HepG2 (cell line): ENCODE results near the gene C4B. TPM values are rescaled to one million over a fixed set of nuclear protein-coding genes. Genes with fewer than 3 reads are reported as not detected.
"Not testable (repeated sequence)": the region's sequence is repeated elsewhere in the genome, so short reads cannot be mapped to it uniquely, and the experiment has no call there.

Source experiments
- ATAC-seq: fragments of 200-7000 bp; cut with Tn5 transposase; 3 replicates; pipeline ENCODE4 v1.9.1; 2020; ENCODE audit warnings: mild to moderate bottlenecking, moderate library complexity
- BruUV-seq: library from RNA; stranded (reverse); fragments of 400-500 nt; replicated peaks from 2 replicates; lab custom pipeline; 2021; lab: Mats Ljungman, UMichigan
- CTCF ChIA-PET: fragments of 300-600 bp; formaldehyde crosslinking; extraction: SDS; loops from one replicate; lab custom pipeline; 2021; ENCODE audit warnings: low total read pairs, inconsistent platforms, low intra/inter-chr PET ratio; lab: Yijun Ruan, JAX
- POLR2A ChIA-PET: fragments of 350-600 bp; sonication (Branson Sonifier 250); formaldehyde crosslinking; loops from one replicate; lab custom pipeline; 2020; ENCODE audit warnings: antibody characterized with exemption, inconsistent platforms; lab: Yijun Ruan, JAX
- DNase-seq: peaks from one replicate; pipeline ENCODE4 v3.0.0-alpha.2; 2015; ENCODE audit warnings: low spot score
- FAIRE-seq: peaks from 3 replicates; lab custom pipeline; 2011; peaks lifted over from hg19 to GRCh38; lab: Jason Lieb, UNC
- H2AFZ ChIP-seq: one replicate; pipeline ENCODE4 v1.6.1; 2011; ENCODE audit warnings: low read length, inconsistent platforms
- H3K27ac ChIP-seq: fragments of 300-600 bp; 3 replicates; pipeline ENCODE4 v1.8.0; 2011; ENCODE audit warnings: mixed run types, mild to moderate bottlenecking, mixed read lengths, low read length, inconsistent platforms; ENCODE audit not compliant: insufficient read depth; ENCODE audit errors: extremely low read length
- H3K27me3 ChIP-seq, 2 experiments: fragments of 200-600 bp in 1 of 2; 2 replicates in 1 of 2; 3 replicates in 1 of 2; pipeline versions ENCODE4 v1.6.0 to v1.8.0; 2011; ENCODE audit warnings: low read length in 2 of 2, mild to moderate bottlenecking in 2 of 2, moderate library complexity in 2 of 2, inconsistent platforms in 1 of 2; ENCODE audit not compliant: insufficient read depth in 2 of 2, control insufficient read depth in 1 of 2
- H3K36me3 ChIP-seq, 2 experiments: fragments of 200-600 bp in 1 of 2; replicated peaks in 1 of 2; 2 replicates in 1 of 2; 3 replicates in 1 of 2; pipeline versions ENCODE4 v1.5.1 to v1.8.0; 2011; ENCODE audit warnings: low read length in 2 of 2, inconsistent platforms in 1 of 2; ENCODE audit not compliant: insufficient read depth in 2 of 2, control insufficient read depth in 1 of 2
- H3K4me1 ChIP-seq: 2 replicates; pipeline ENCODE4 v1.5.1; 2012; ENCODE audit warnings: low read length, inconsistent platforms; ENCODE audit not compliant: insufficient read depth
- H3K4me2 ChIP-seq: 2 replicates; pipeline ENCODE4 v1.6.0; 2011; ENCODE audit warnings: low read depth, low read length, inconsistent platforms
- H3K4me3 ChIP-seq, 3 experiments: fragments of 200-600 bp in 1 of 3; sonication (generic), shearing (Covaris generic) in 1 of 3; replicated peaks in 1 of 3; 2 replicates each; pipeline ENCODE4 v1.5.1; 2011 to 2016; ENCODE audit warnings: low read length in 3 of 3, inconsistent platforms in 2 of 3, low read depth in 2 of 3, mild to moderate bottlenecking in 2 of 3, control low read depth in 1 of 3, mixed read lengths in 1 of 3; ENCODE audit not compliant: insufficient read depth in 1 of 3
- H3K79me2 ChIP-seq: one replicate; pipeline ENCODE4 v1.6.1; 2011; ENCODE audit warnings: low read length, inconsistent platforms; ENCODE audit not compliant: insufficient read depth
- H3K9ac ChIP-seq: 2 replicates; pipeline ENCODE4 v1.6.0; 2011; ENCODE audit warnings: mild to moderate bottlenecking, low read depth, low read length, inconsistent platforms; ENCODE audit not compliant: insufficient read depth
- H3K9me3 ChIP-seq: 2 replicates; pipeline ENCODE4 v1.5.1; 2012; ENCODE audit warnings: mild to moderate bottlenecking, low read length
- H4K20me1 ChIP-seq: 2 replicates; pipeline ENCODE4 v1.6.0; 2011; ENCODE audit warnings: inconsistent platforms, mild to moderate bottlenecking, low read length, moderate library complexity; ENCODE audit not compliant: insufficient read depth
- ETV5 ChIP-seq: IDR thresholded peaks from 2 replicates; pipeline ENCODE4 v1.6.1; 2018; ENCODE audit warnings: missing biosample characterization, missing genetic modification reagents, inconsistent platforms, borderline replicate concordance
- HNF4A ChIP-seq: sonication (generic); formaldehyde crosslinking; IDR thresholded peaks from 2 replicates; pipeline ENCODE4 v1.4.0; 2020; ENCODE audit warnings: missing genetic modification reagents
- HNF4G ChIP-seq, 2 experiments: sonication (generic) in 1 of 2; formaldehyde crosslinking in 1 of 2; IDR thresholded peaks; 2 replicates each; pipeline versions ENCODE4 v1.4.0 to v1.6.1; 2011 to 2020; ENCODE audit warnings: borderline replicate concordance in 2 of 2, low read depth in 2 of 2, mild to moderate bottlenecking in 2 of 2, low read length in 1 of 2, missing genetic modification reagents in 1 of 2, moderate library complexity in 1 of 2
- NR2F6 ChIP-seq, 2 experiments: IDR thresholded peaks; 2 replicates each; pipeline ENCODE4 v1.6.1; 2016; ENCODE audit warnings: antibody characterized with exemption in 1 of 2, mild to moderate bottlenecking in 1 of 2
- PATZ1 ChIP-seq: sonication (generic); formaldehyde crosslinking; IDR thresholded peaks from 2 replicates; pipeline ENCODE4 v1.4.0; 2020; ENCODE audit warnings: missing genetic modification reagents
- PAXIP1 ChIP-seq: sonication (generic); formaldehyde crosslinking; conservative IDR thresholded peaks from 2 replicates; pipeline ENCODE4 v1.4.0; 2020; ENCODE audit warnings: mild to moderate bottlenecking, missing genetic modification reagents, moderate library complexity
- SAP130 ChIP-seq: IDR thresholded peaks from 2 replicates; pipeline ENCODE4 v1.6.1; 2016; ENCODE audit warnings: low read depth
- SP5 ChIP-seq: IDR thresholded peaks from 2 replicates; pipeline ENCODE4 v1.6.1; 2016; ENCODE audit warnings: low read depth, borderline replicate concordance
- ZBTB7B ChIP-seq: sonication (generic); formaldehyde crosslinking; IDR thresholded peaks from 2 replicates; pipeline ENCODE4 v1.4.0; 2020; ENCODE audit warnings: missing genetic modification reagents
- ZFP1 ChIP-seq: IDR thresholded peaks from 2 replicates; pipeline ENCODE4 v1.6.1; 2016
- ZNF740 ChIP-seq: sonication (generic); formaldehyde crosslinking; IDR thresholded peaks from 2 replicates; pipeline ENCODE4 v1.4.0; 2020; ENCODE audit warnings: missing genetic modification reagents
- WGBS: methylation state at CpG from one replicate; pipeline ENCODE4 v1.1.6; 2017; ENCODE audit warnings: low lambda C conversion rate; 5-methylcytosine and 5-hydroxymethylcytosine counted together
- in situ Hi-C: cut with HindIII; loops from 2 replicates; pipeline ENCODE4 v1.10.0; 2017; ENCODE audit warnings: low pct_unique_long_range_greater_than_20kb; ENCODE audit not compliant: extremely low pct_ligation_motif_present
- intact Hi-C: fragments of 100-400 bp; cut with micrococcal nuclease; formaldehyde crosslinking; loops from one replicate; pipeline ENCODE4 v1.10.0; 2022; ENCODE audit not compliant: unreplicated experiment
- polyA plus RNA-seq, 8 experiments: library from polyadenylated mRNA; depleted of rRNA in 3 of 8; stranded (reverse) in 7 of 8; unstranded in 1 of 8; fragments of >200 nt; fragmentation: Illumina TruSeq in 4 of 8; extraction: Trizol in 4 of 8; gene quantifications; 2 replicates each; pipeline versions ENCODE4 v1.2.1 to v1.2.3, GENCODE V29; 2011 to 2016; ENCODE audit warnings: low read depth in 4 of 8, missing spikeins in 1 of 8, mixed read lengths in 1 of 8; ENCODE audit not compliant: insufficient read depth in 1 of 8
- total RNA-seq, 5 experiments: library from RNA; depleted of rRNA; stranded (reverse); fragments of >200 nt; fragmentation: Illumina TruSeq; extraction: Trizol; gene quantifications; 2 replicates each; pipeline ENCODE4 v1.2.3, GENCODE V29; 2016; ENCODE audit warnings: low read depth in 1 of 5

The C4B gene
- total and polyA plus RNA-seq, 2 of the 13 experiments (the other 11 are each of a cell fraction or from before 2014, with no cell fraction given), result 167 to 538 TPM

- H3K4me2 ChIP-seq; FAIRE-seq; H2AFZ ChIP-seq; in situ Hi-C loops; H3K4me3 ChIP-seq; H3K27me3 ChIP-seq; intact Hi-C loops; H3K9ac ChIP-seq; H3K79me2 ChIP-seq; ATAC-seq; CTCF ChIA-PET; H3K27ac ChIP-seq; H3K9me3 ChIP-seq; H3K36me3 ChIP-seq; BruUV-seq; H4K20me1 ChIP-seq; POLR2A ChIA-PET; TF ChIP-seq NR2F6 (IDR thresholded peaks at IDR 0.05); HNF4G (IDR thresholded peaks at IDR 0.05; ENCODE audit: borderline replicate concordance, low read depth, low read length): not testable (repeated sequence)
- TF ChIP-seq SP5 (0 out of 2 replicates have a peak, but pooled peaks have one; percentile 19), HNF4A (CRISPR knock-in tag) (peak; percentile 82), NR2F6 (CRISPR knock-in tag; IDR thresholded peaks at IDR 0.05) (0 out of 2 replicates have a peak, but pooled peaks have one; percentile 10), ZFP1 (peak; percentile 64; the same call in 1 of the 2 replicates), HNF4G (CRISPR knock-in tag; IDR thresholded peaks at IDR 0.05; ENCODE audit: borderline replicate concordance, low read depth) (peak; percentile 47; the same call in 1 of the 2 replicates), SAP130 (CRISPR knock-in tag) (0 out of 2 replicates have a peak, but pooled peaks have one; percentile 31), ZBTB7B (peak; percentile 56; the same call in 1 of the 2 replicates), ZNF740 (CRISPR knock-in tag) (peak; percentile 24; the same call in 1 of the 2 replicates), PAXIP1 (CRISPR knock-in tag) (0 out of 2 replicates have a peak, but pooled peaks have one; percentile 39), ETV5 (peak; percentile 27; the same call in 1 of the 2 replicates), PATZ1 (CRISPR knock-in tag) (peak; percentile 48; the same call in 1 of the 2 replicates)
- DNase-seq, result peak; percentile 1
- WGBS, result 91% methylated on average over 4 of the region's 4 CpGs
- peaks cover 31% of the 10 kb centered on the region for H3K4me1 ChIP-seq
Observed at GRCh38 chr6:32004393-32004792, 10.2 kb upstream of the C4B start.
